ENCODE measurements around the gene TIFAB. TPM values are rescaled to one million over a fixed set of nuclear protein-coding genes. Genes with fewer than 3 reads are reported as not detected.

The TIFAB gene
- total RNA-seq, 4 donors from 2014 or later = not detected

DNA sequence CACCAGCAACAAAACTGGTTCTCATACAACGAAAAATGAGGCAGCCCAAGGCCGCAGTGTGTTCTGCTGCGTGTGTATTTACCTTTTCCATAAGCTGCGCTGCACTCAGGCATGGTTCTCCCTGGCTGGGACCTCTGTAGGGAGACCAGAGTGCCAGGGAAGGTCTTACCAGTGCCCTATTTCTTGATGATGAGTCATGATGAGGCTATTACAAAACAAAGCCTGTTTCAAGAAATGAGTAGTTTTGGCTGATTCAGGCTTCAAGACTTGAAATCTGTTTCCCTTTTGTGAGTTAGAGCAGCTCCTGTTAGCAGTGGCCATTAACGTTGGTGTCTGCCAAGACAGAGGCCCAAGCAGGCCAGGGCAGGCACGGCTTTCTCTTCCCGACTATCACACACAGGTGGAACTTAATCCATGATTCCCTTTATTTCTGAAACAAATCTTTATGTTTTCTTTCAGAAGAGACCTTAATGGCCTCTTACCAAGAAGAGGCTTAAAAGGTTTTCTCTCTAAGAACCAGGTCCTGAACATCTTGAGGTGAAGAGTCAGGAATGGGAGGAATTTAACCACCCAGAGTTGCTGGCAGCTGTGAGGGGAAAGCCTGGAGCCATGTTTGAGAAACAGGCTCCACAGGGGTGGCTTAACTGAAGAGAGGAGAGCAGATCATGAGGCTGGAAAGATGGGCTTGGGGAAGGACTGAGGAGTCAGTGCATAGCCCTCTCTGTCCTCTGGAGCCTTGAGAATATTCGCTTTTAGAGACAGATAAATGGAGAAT lies 41.4 kb upstream of the TIFAB start:
- Histone ChIP-seq H3K27ac (no peak overlapping the region), H3K4me3 (replicated peaks in 1 of 3) (no peak overlapping the region), H3K4me1 (peaks cover 15 to 17% of the 10 kb centered on the region in 2 donors), H3K9me3 (no peaks in the 10 kb centered on the region), H3K36me3 (no peaks in the 10 kb centered on the region), H3K27me3 (peaks cover 39% of the 10 kb centered on the region)
- WGBS, 2 donors = 78 to 79% methylated on average over 8 of the region's 8 CpGs
- no peak for TF ChIP-seq POLR2A (IDR thresholded peaks at IDR 0.05)
- TF ChIP-seq CTCF (IDR thresholded peaks at IDR 0.05) = no peak
- no peak for DNase-seq
- intact Hi-C loops (cut with DNase I) = no loop called here

DNA sequence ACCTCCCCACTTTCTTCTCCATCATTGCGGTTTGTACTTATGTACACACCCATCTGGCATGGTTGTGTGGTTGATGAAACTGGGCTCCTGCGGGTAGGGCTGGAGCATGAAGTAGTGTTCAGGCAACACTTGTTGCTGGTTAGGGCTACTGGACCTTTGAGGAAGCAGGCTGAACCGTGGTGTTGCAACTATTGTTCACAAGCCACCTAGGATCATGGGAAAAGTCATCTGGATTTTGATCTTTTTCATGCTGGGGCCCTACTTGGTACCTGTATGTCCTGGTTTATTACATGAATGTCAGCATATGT lies 40.1 kb upstream of the TIFAB start:
- TF ChIP-seq POLR2A (IDR thresholded peaks at IDR 0.05) (no peak), CTCF (IDR thresholded peaks at IDR 0.05) (no peak)
- intact Hi-C loops (cut with DNase I) = no loop called here
- DNase-seq = no peak
- Histone ChIP-seq H3K27me3 (peaks cover 52% of the 10 kb centered on the region), H3K36me3 (no peaks in the 10 kb centered on the region), H3K27ac (no peak overlapping the region), H3K9me3 (no peaks in the 10 kb centered on the region), H3K4me3 (replicated peaks in 1 of 3) (no peak overlapping the region), H3K4me1 (peaks cover 19% of the 10 kb centered on the region in 2 donors)
- 48 to 50% methylated on average over 3 of the region's 3 CpGs for WGBS, 2 donors

DNA sequence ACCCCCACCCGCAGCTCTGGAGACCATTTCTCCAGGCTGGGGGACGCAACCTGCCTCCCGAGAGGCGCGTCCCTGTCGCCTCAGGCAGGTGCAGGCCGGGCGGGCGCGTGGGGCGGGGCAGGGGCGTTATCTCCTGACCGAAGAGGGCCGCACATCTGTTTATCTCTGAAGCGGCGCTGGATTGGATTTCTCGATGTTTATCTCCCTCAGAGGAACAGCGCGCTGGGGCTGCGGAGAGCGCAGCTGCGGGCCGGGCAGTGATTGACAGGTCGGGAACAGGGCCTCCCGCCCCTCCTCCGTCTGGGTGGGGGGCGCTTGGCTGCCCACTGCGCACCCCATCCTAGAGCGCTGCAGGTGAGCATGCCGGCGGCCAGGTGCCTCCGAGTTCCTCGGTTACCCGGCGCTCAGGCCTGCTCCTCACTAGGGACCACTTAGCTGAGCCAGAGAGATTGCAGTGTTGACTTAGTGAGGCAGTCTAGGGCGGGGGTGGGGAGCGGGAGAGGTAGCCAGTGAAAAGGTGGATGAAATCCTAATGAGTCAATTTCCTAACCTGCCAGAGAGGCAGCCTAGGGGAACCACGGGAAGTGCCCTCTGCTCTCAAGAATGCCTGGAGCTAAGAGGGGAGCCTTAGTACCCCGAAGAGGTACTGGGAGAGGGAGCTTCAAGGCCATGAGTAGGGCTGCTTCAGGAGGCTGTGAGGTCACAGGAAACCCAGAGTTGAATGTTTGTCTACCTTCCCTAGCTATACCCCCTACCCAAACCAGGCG lies 39.6 kb upstream of the TIFAB start:
- intact Hi-C loops (cut with DNase I) = no loop called here
- Histone ChIP-seq H3K36me3 (no peaks in the 10 kb centered on the region), H3K27ac (no peak overlapping the region), H3K4me1 (peaks cover 19% of the 10 kb centered on the region in 2 donors), H3K9me3 (no peaks in the 10 kb centered on the region), H3K27me3 (peaks cover 58% of the 10 kb centered on the region), H3K4me3 (replicated peaks in 1 of 3) (no peak overlapping the region)
- no peak for DNase-seq
- 13 to 22% methylated on average over 8 to 16 of the region's 40 CpGs for WGBS, 2 donors
- no peak for TF ChIP-seq CTCF (IDR thresholded peaks at IDR 0.05)
- no peak for TF ChIP-seq POLR2A (IDR thresholded peaks at IDR 0.05)

- intact Hi-C loops (cut with DNase I) = no loop called here
- no peaks in the 10 kb centered on the region for H3K9me3 ChIP-seq
- H3K4me1 ChIP-seq = peaks cover 19% of the 10 kb centered on the region in 2 donors
- TF ChIP-seq POLR2A (IDR thresholded peaks at IDR 0.05) = no peak
- TF ChIP-seq CTCF (IDR thresholded peaks at IDR 0.05) = no peak
- 11 to 15% methylated on average over 14 of the region's 14 CpGs for WGBS, 2 donors
- DNase-seq = no peak
- H3K4me3 ChIP-seq (replicated peaks in 1 of 3) = no peak overlapping the region
- peaks cover 62% of the 10 kb centered on the region for H3K27me3 ChIP-seq
- H3K27ac ChIP-seq = no peak overlapping the region
- no peaks in the 10 kb centered on the region for H3K36me3 ChIP-seq
These were observed 38.9 kb upstream of the TIFAB start for GRCh38 chr5:135491038-135491551.

Measured in thyroid gland (tissue), 4 donors.